Liver (tissue), 9 donors: Measurements from ENCODE around the gene WTIP. TPM values are rescaled to one million over a fixed set of nuclear protein-coding genes. Genes with fewer than 3 reads are reported as not detected.

ENCODE experiments used
- DNase-seq: peaks from one replicate; pipeline ENCODE4 v3.0.0-alpha.2; 2017; ENCODE audit warnings: low spot score
- H3K27ac ChIP-seq, 2 donors: one replicate each; pipeline ENCODE4 v1.7.0; 2013; ENCODE audit warnings: inconsistent platforms in 2 of 2, low read length in 2 of 2, control low read depth in 1 of 2, low read depth in 1 of 2, mild to moderate bottlenecking in 1 of 2
- H3K27me3 ChIP-seq, 4 donors: one replicate each; pipeline versions ENCODE4 v1.6.1 to v1.7.0; 2013; ENCODE audit warnings: low read length in 3 of 4, inconsistent platforms in 1 of 4, mild to moderate bottlenecking in 1 of 4, moderate library complexity in 1 of 4; ENCODE audit not compliant: control insufficient read depth in 4 of 4, insufficient read depth in 4 of 4
- H3K36me3 ChIP-seq, 4 donors: one replicate each; pipeline versions ENCODE4 v1.6.1 to v1.7.0; 2013; ENCODE audit warnings: low read length in 3 of 4, mild to moderate bottlenecking in 3 of 4, low read depth in 1 of 4, moderate library complexity in 1 of 4; ENCODE audit not compliant: control insufficient read depth in 4 of 4, insufficient read depth in 3 of 4
- H3K4me1 ChIP-seq, 4 donors: one replicate each; pipeline versions ENCODE4 v1.6.1 to v1.7.0; 2013; ENCODE audit warnings: low read length in 3 of 4, mild to moderate bottlenecking in 3 of 4, moderate library complexity in 1 of 4; ENCODE audit not compliant: control insufficient read depth in 4 of 4, insufficient read depth in 4 of 4
- H3K4me3 ChIP-seq, 3 donors: one replicate each; pipeline versions ENCODE4 v1.6.1 to v1.7.0; 2013; ENCODE audit warnings: low read length in 3 of 3, control low read depth in 1 of 3, low read depth in 1 of 3, mild to moderate bottlenecking in 1 of 3
- H3K9ac ChIP-seq, 2 donors: one replicate each; pipeline ENCODE4 v1.7.0; 2013; ENCODE audit warnings: low read length in 2 of 2, mild to moderate bottlenecking in 2 of 2, moderate library complexity in 2 of 2, control low read depth in 1 of 2, low read depth in 1 of 2
- H3K9me3 ChIP-seq, 4 donors: one replicate each; pipeline versions ENCODE4 v1.6.1 to v1.7.0; 2013; ENCODE audit warnings: low read length in 3 of 4; ENCODE audit not compliant: control insufficient read depth in 4 of 4
- EGR1 ChIP-seq, 2 donors: IDR thresholded peaks; 2 replicates each; pipeline ENCODE4 v1.6.1; 2016 to 2018; ENCODE audit warnings: antibody characterized with exemption in 2 of 2, low read depth in 2 of 2
- FOXA1 ChIP-seq: IDR thresholded peaks from 2 replicates; pipeline ENCODE4 v1.6.1; 2016; ENCODE audit warnings: antibody characterized with exemption
- FOXA2 ChIP-seq: IDR thresholded peaks from 2 replicates; pipeline ENCODE4 v1.6.1; 2016; ENCODE audit warnings: antibody characterized with exemption
- GABPA ChIP-seq, 2 donors: IDR thresholded peaks in 1 of 2; conservative IDR thresholded peaks in 1 of 2; 2 replicates each; pipeline ENCODE4 v1.6.1; 2016; ENCODE audit warnings: antibody characterized with exemption in 2 of 2, mild to moderate bottlenecking in 1 of 2, moderate library complexity in 1 of 2
- HNF4A ChIP-seq, 2 donors: conservative IDR thresholded peaks; 2 replicates each; pipeline ENCODE4 v1.6.1; 2016; ENCODE audit warnings: antibody characterized with exemption in 2 of 2, mild to moderate bottlenecking in 2 of 2
- HNF4G ChIP-seq: IDR thresholded peaks from 2 replicates; pipeline ENCODE4 v1.6.1; 2016; ENCODE audit warnings: antibody characterized with exemption
- JUND ChIP-seq, 2 donors: IDR thresholded peaks; 2 replicates each; pipeline ENCODE4 v1.6.1; 2016; ENCODE audit warnings: antibody characterized with exemption in 2 of 2
- MAX ChIP-seq: IDR thresholded peaks from 2 replicates; pipeline ENCODE4 v1.6.1; 2016; ENCODE audit warnings: antibody characterized with exemption
- NR2F2 ChIP-seq: IDR thresholded peaks from 2 replicates; pipeline ENCODE4 v1.6.1; 2016; ENCODE audit warnings: antibody characterized with exemption
- RAD21 ChIP-seq, 2 donors: IDR thresholded peaks; 2 replicates each; pipeline ENCODE4 v1.6.1; 2016; ENCODE audit warnings: antibody characterized with exemption in 2 of 2, mild to moderate bottlenecking in 2 of 2
- REST ChIP-seq: IDR thresholded peaks from 2 replicates; pipeline ENCODE4 v1.6.1; 2016; ENCODE audit warnings: antibody characterized with exemption, mild to moderate bottlenecking
- RXRA ChIP-seq, 2 donors: IDR thresholded peaks; 2 replicates each; pipeline ENCODE4 v1.6.1; 2017 to 2018; ENCODE audit warnings: antibody characterized with exemption in 2 of 2, mild to moderate bottlenecking in 1 of 2
- SP1 ChIP-seq: IDR thresholded peaks from 2 replicates; pipeline ENCODE4 v1.6.1; 2018; ENCODE audit warnings: antibody characterized with exemption, mild to moderate bottlenecking
- TAF1 ChIP-seq: conservative IDR thresholded peaks from 2 replicates; pipeline ENCODE4 v1.6.1; 2016; ENCODE audit warnings: antibody characterized with exemption, mild to moderate bottlenecking
- YY1 ChIP-seq: IDR thresholded peaks from 2 replicates; pipeline ENCODE4 v1.6.1; 2016; ENCODE audit warnings: antibody characterized with exemption, mild to moderate bottlenecking
- whole genome bisulfite sequencing: extraction: QIAGEN DNeasy Blood & Tissue Kit; methylation state at CpG from one replicate; pipeline ENCODE4 v1.1.7; 2013; 5-methylcytosine and 5-hydroxymethylcytosine counted together
- polyA plus RNA-seq, 2 donors: library from polyadenylated mRNA; stranded (reverse) in 1 of 2; unstranded in 1 of 2; fragments of 200-250 nt in 1 of 2; fragments of >200 nt in 1 of 2; fragmentation: Nextera tagmentation in 1 of 2; extraction: Ambion mirVana in 1 of 2; gene quantifications; one replicate each; pipeline versions ENCODE4 v1.2.1 to v1.2.3, GENCODE V29; 2013 to 2015
- total RNA-seq, 2 donors: library from RNA; depleted of rRNA; stranded (reverse); fragments of >200 nt; gene quantifications; one replicate each; pipeline ENCODE4 v1.2.3, GENCODE V29; 2014
- TF ChIP-seq, protein P1 (sequence below): fragments of 150-350 bp; IDR thresholded peaks from 2 replicates; pipeline ENCODE4 v1.5.1; 2017; ENCODE audit warnings: improper control_type of control experiment, low read depth, low read length; ENCODE audit not compliant: missing input control
- TF ChIP-seq, protein P2 (sequence below): IDR thresholded peaks from 2 replicates; pipeline ENCODE4 v1.6.1; 2016; ENCODE audit warnings: antibody characterized with exemption
- TF ChIP-seq, protein P3 (sequence below): IDR thresholded peaks from 2 replicates; pipeline ENCODE4 v1.6.1; 2016; ENCODE audit warnings: antibody characterized with exemption
- donor health status: healthy.
- donor health status: healthy.
- donor health status: healthy.
- donor health status: healthy.
- donor health status: healthy.

Gene WTIP
- total and polyA plus RNA-seq, 4 donors: 0.08 to 2.7 (median 1.6) TPM

- no peak for DNase-seq
- H3K9ac ChIP-seq: no peak overlapping the region
- H3K4me1 ChIP-seq: peaks cover 0 to 14% (median 6%) of the 10 kb centered on the region in 4 donors
- peaks cover 0 to 4% (median 0%) of the 10 kb centered on the region in 4 donors for H3K27me3 ChIP-seq
- peaks cover 0 to 2% (median 0%) of the 10 kb centered on the region in 4 donors for H3K36me3 ChIP-seq
- WGBS: 7% methylated on average over 72 of the region's 72 CpGs
- TF ChIP-seq, protein P1, sequence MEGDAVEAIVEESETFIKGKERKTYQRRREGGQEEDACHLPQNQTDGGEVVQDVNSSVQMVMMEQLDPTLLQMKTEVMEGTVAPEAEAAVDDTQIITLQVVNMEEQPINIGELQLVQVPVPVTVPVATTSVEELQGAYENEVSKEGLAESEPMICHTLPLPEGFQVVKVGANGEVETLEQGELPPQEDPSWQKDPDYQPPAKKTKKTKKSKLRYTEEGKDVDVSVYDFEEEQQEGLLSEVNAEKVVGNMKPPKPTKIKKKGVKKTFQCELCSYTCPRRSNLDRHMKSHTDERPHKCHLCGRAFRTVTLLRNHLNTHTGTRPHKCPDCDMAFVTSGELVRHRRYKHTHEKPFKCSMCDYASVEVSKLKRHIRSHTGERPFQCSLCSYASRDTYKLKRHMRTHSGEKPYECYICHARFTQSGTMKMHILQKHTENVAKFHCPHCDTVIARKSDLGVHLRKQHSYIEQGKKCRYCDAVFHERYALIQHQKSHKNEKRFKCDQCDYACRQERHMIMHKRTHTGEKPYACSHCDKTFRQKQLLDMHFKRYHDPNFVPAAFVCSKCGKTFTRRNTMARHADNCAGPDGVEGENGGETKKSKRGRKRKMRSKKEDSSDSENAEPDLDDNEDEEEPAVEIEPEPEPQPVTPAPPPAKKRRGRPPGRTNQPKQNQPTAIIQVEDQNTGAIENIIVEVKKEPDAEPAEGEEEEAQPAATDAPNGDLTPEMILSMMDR: no peak
- TF ChIP-seq RXRA (IDR thresholded peaks at IDR 0.05) (no peak), HNF4A (conservative IDR thresholded peaks at IDR 0.05) (no peak), EGR1 (IDR thresholded peaks at IDR 0.05; ENCODE audit: low read depth in 2 of 2) (no peak), MAX (no peak), RAD21 (IDR thresholded peaks at IDR 0.05) (no peak), GABPA (IDR thresholded peaks at IDR 0.05 in 1 of 2, conservative IDR thresholded peaks at IDR 0.05 in 1 of 2) (no peak), NR2F2 (no peak), HNF4G (no peak), FOXA1 (no peak), FOXA2 (no peak), TAF1 (no peak), REST (no peak), JUND (IDR thresholded peaks at IDR 0.05) (no peak), YY1 (no peak), SP1 (no peak)
- TF ChIP-seq, protein P2, sequence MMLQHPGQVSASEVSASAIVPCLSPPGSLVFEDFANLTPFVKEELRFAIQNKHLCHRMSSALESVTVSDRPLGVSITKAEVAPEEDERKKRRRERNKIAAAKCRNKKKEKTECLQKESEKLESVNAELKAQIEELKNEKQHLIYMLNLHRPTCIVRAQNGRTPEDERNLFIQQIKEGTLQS: no peak
- TF ChIP-seq, protein P3, sequence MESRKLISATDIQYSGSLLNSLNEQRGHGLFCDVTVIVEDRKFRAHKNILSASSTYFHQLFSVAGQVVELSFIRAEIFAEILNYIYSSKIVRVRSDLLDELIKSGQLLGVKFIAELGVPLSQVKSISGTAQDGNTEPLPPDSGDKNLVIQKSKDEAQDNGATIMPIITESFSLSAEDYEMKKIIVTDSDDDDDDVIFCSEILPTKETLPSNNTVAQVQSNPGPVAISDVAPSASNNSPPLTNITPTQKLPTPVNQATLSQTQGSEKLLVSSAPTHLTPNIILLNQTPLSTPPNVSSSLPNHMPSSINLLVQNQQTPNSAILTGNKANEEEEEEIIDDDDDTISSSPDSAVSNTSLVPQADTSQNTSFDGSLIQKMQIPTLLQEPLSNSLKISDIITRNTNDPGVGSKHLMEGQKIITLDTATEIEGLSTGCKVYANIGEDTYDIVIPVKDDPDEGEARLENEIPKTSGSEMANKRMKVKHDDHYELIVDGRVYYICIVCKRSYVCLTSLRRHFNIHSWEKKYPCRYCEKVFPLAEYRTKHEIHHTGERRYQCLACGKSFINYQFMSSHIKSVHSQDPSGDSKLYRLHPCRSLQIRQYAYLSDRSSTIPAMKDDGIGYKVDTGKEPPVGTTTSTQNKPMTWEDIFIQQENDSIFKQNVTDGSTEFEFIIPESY: no peak
- H3K4me3 ChIP-seq: peak overlapping the region in 2 of 3 donors; percentile 9 to 66
- H3K9me3 ChIP-seq: no peaks in the 10 kb centered on the region
- no peak overlapping the region for H3K27ac ChIP-seq
These were observed 1.1 kb downstream of the WTIP start for GRCh38 chr19:34482380-34483250.
